Ishikawa (cell line): ENCODE results near the gene NACAD.

Experiments used
- CEBPB ChIP-seq: IDR thresholded peaks from 2 replicates; pipeline ENCODE4 v1.6.1; 2012
- EP300 ChIP-seq: IDR thresholded peaks from 2 replicates; pipeline ENCODE4 v1.6.1; 2012; ENCODE audit warnings: borderline replicate concordance
- FOXM1 ChIP-seq: IDR thresholded peaks from 2 replicates; pipeline ENCODE4 v1.6.1; 2012; ENCODE audit warnings: low read depth, borderline replicate concordance
- REST ChIP-seq: IDR thresholded peaks from 2 replicates; pipeline ENCODE4 v1.6.1; 2012; ENCODE audit warnings: low read depth, mild to moderate bottlenecking
- TCF12 ChIP-seq: IDR thresholded peaks from 2 replicates; pipeline ENCODE4 v1.6.1; 2012; ENCODE audit warnings: low read depth
- USF1 ChIP-seq: IDR thresholded peaks from 2 replicates; pipeline ENCODE4 v1.6.1; 2012
- YY1 ChIP-seq: IDR thresholded peaks from 2 replicates; pipeline ENCODE4 v1.6.1; 2012; ENCODE audit warnings: low read depth

GRCh38 chr7:45048748-45049147 lies 40.0 kb downstream of the NACAD start:
- TF ChIP-seq REST, result no peak
- no peak for TF ChIP-seq USF1
- TF ChIP-seq FOXM1, result no peak
- TF ChIP-seq EP300, result no peak
- no peak for TF ChIP-seq TCF12
- TF ChIP-seq CEBPB, result no peak
- TF ChIP-seq YY1, result no peak
